Osteocyte (in vitro differentiated cells): ENCODE results near the gene MYL7. TPM values are rescaled to one million over a fixed set of nuclear protein-coding genes. Genes with fewer than 3 reads are reported as not detected.

ENCODE experiments used
- DNase-seq: peaks from one replicate; pipeline ENCODE4 v3.0.0; 2021; ENCODE audit warnings: mixed read lengths; ENCODE audit not compliant: unreplicated experiment; ENCODE audit errors: extremely low spot score
- H3K27ac Mint-ChIP-seq: one replicate; pipeline ENCODE4 v1.8.0; 2021; ENCODE audit warnings: mild to moderate bottlenecking, mixed read lengths; ENCODE audit not compliant: unreplicated experiment
- H3K27me3 Mint-ChIP-seq: one replicate; pipeline ENCODE4 v1.8.0; 2021; ENCODE audit warnings: mixed read lengths; ENCODE audit not compliant: unreplicated experiment
- H3K36me3 Mint-ChIP-seq: one replicate; pipeline ENCODE4 v1.8.0; 2021; ENCODE audit warnings: mixed read lengths; ENCODE audit not compliant: unreplicated experiment
- H3K4me1 Mint-ChIP-seq: one replicate; pipeline ENCODE4 v1.8.0; 2021; ENCODE audit warnings: mixed read lengths; ENCODE audit not compliant: unreplicated experiment
- H3K4me3 Mint-ChIP-seq: one replicate; pipeline ENCODE4 v1.8.0; 2021; ENCODE audit warnings: mild to moderate bottlenecking, moderate library complexity, mixed read lengths; ENCODE audit not compliant: unreplicated experiment
- H3K9me3 Mint-ChIP-seq: one replicate; pipeline ENCODE4 v1.8.0; 2021; ENCODE audit warnings: mixed read lengths; ENCODE audit not compliant: unreplicated experiment
- total RNA-seq: library from RNA; stranded (reverse); gene quantifications from 2 replicates; pipeline ENCODE4 v1.2.1, GENCODE V29; 2021
- TF ChIP-seq, protein P1 (sequence below): fragments of 200-600 bp; sonication (generic); IDR thresholded peaks from 2 replicates; pipeline ENCODE4 v1.5.0; 2021; ENCODE audit warnings: antibody characterized with exemption, mild to moderate bottlenecking, moderate library complexity

MYL7 gene
- total RNA-seq, 1 donor from 2014 or later = not detected

DNA sequence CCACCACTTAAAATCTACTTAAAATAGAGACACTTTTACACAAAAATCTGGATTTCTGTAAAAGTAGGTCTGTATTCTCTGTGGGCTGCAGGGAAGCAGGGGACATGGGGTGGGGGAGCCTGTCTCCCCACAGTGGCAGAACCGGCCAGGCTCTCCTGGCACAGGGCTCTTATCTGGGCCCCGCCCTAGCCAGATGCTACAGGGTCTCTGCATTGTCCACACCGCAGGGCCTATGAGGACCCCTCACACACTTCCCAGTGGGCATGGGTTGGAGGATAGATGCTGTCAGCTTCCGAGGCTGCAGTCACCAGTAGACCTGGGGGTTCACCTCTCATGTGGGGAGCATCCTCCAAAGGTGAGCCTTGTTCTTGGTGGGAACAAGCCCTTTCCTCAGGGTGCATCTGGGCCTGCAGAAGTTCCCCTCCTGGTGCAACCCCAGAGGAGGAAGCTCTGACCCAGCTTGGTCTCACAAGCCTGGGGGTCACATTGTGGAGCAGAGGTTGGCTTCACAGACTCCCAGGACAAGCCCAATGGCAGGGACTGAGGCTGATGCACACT lies 15.4 kb upstream of the MYL7 start:
- H3K36me3 Mint-ChIP-seq = no peaks in the 10 kb centered on the region
- DNase-seq = no peak

DNA sequence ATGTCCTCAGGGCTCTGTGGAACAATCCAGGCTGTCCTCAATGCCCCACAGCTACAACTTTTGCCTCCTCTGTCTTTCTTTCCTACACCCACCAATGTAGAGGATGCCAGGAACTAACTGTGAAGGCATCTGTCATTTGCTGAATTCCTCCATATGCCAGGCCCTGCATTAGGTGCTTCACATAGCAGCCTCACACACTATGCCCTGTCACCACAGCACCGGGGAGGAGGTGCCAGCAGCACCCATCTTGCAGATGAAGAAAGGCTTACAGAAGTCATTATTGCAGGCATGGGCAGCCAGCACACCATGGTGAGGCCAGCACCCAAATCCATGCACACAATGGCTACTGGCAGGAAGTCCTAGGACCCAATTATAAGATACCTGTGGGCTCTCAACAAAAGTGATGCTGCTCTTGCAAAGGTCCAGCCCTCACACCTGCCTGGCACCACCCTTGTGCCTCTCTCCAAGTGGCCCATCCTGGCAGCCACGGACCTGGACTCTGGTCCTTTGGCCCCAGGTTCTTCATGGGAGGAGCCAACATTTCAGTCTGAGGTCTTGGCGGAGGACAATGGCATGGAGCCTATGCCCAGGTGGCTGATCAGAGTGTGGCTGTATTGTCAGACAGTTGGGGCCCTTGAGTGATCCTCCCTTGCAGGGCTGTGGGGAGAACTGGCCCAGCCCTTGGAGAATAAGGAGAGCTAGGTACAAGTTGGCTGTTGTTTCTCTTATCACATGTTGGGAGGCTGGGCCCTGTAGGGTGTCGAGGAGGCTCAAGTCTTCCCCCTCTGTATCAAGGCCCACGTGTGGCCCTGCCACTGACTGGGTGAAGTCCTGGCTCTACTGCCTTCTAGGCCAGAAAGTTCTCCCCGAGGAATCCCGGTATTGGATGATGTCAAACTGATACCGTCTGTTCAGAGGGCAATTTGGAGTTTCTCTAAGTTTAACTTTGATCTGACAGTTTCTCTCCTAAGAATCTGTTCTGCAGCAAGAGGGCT lies 14.4 kb upstream of the MYL7 start:
- H3K4me1 Mint-ChIP-seq = peaks cover 5% of the 10 kb centered on the region
- no peak overlapping the region for H3K27ac Mint-ChIP-seq
- DNase-seq = no peak
- TF ChIP-seq, protein P1, sequence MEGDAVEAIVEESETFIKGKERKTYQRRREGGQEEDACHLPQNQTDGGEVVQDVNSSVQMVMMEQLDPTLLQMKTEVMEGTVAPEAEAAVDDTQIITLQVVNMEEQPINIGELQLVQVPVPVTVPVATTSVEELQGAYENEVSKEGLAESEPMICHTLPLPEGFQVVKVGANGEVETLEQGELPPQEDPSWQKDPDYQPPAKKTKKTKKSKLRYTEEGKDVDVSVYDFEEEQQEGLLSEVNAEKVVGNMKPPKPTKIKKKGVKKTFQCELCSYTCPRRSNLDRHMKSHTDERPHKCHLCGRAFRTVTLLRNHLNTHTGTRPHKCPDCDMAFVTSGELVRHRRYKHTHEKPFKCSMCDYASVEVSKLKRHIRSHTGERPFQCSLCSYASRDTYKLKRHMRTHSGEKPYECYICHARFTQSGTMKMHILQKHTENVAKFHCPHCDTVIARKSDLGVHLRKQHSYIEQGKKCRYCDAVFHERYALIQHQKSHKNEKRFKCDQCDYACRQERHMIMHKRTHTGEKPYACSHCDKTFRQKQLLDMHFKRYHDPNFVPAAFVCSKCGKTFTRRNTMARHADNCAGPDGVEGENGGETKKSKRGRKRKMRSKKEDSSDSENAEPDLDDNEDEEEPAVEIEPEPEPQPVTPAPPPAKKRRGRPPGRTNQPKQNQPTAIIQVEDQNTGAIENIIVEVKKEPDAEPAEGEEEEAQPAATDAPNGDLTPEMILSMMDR = no peak
- H3K4me3 Mint-ChIP-seq = no peak overlapping the region
- no peaks in the 10 kb centered on the region for H3K9me3 Mint-ChIP-seq
- H3K36me3 Mint-ChIP-seq = no peaks in the 10 kb centered on the region
- H3K27me3 Mint-ChIP-seq = no peaks in the 10 kb centered on the region

More for the DNA sequence above, 15.4 kb upstream of the MYL7 start:
- Mint-ChIP-seq H3K9me3 (no peaks in the 10 kb centered on the region), H3K4me1 (peaks cover 5% of the 10 kb centered on the region), H3K27me3 (no peaks in the 10 kb centered on the region), H3K4me3 (no peak overlapping the region), H3K27ac (no peak overlapping the region)
- TF ChIP-seq, protein P1 = no peak

DNA sequence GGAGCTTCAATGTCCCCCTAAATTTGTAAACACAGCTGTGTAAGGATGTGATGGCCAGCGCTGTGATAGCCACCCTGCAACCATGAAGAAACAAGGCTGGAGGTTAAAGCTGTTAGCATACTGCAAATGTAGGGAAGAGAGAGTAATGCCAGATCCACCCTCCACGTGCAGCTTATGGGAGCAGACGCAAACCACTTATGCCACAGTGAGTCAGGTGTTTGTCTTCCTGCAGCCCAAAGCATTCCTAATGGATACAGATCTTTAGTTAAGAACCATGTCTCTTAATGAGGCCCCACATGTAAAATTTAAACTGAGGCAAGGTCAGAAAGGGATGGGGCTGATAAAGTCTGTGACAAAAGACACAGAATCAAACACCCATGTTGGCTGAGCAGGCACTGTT lies 13.6 kb upstream of the MYL7 start:
- Mint-ChIP-seq H3K4me3 (no peak overlapping the region), H3K9me3 (no peaks in the 10 kb centered on the region), H3K27me3 (no peaks in the 10 kb centered on the region), H3K36me3 (no peaks in the 10 kb centered on the region), H3K4me1 (peaks cover 5% of the 10 kb centered on the region), H3K27ac (no peak overlapping the region)
- TF ChIP-seq, protein P1 = no peak
- DNase-seq = no peak

DNA sequence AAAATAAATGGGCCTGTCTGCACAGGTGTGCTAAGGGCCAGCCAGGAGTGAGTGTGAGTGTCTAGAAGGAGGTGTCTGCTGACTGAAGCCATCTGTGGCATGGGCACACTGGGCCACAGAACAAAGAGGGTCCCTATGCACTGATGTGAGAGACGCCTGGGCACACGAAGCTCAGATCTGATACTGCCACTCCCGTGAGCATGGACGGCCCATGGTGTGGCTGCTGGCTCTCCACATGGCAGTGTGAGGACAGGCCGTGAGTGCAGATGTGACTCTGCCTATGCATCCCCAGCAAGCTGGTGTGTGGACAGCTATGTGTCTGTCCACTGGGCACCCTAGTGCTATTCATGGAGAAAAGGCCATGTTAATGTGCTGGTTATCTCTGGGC lies 12.8 kb upstream of the MYL7 start:
- no peak overlapping the region for H3K27ac Mint-ChIP-seq
- peaks cover 5% of the 10 kb centered on the region for H3K4me1 Mint-ChIP-seq
- H3K9me3 Mint-ChIP-seq = no peaks in the 10 kb centered on the region
- H3K36me3 Mint-ChIP-seq = no peaks in the 10 kb centered on the region
- DNase-seq = no peak
- H3K27me3 Mint-ChIP-seq = no peaks in the 10 kb centered on the region
- no peak overlapping the region for H3K4me3 Mint-ChIP-seq
- TF ChIP-seq, protein P1 = no peak
